SW480 (cell line): ENCODE data around the gene RPS27L.

Experiments
- DNase-seq: peaks from one replicate; pipeline ENCODE4 v3.0.0-alpha.2; 2016; ENCODE audit warnings: low spot score

The RPS27L gene

DNA sequence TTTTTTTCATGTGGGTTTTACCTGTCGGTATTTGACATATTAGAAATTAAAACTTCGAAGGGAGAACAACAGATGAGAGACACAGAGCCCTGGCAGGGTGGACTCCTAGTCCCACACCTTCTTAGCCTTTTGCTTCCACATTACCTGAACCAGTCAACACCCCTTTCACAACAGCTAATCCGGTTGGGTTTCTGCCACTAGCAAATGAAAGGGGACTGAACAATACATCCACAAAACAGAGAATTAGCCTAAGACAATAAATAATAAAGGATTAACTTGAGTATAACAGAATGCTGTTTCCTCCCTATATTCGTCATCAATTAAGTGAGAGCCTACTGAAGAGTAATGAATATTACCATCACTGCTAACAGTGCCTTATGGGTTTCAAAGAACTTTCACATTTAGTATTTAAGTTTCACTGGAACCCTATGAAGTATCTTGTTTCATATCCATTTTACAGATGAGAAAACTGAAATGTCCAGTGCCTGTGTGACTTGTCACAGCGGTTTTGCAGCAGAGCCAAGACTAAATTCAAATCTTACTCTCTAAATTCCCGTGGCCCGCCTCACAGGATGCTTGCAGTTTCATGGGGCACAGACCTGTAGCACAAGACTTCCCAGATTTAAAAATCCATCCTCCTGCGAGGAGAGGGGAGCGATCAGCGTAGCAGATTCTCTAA lies 31.1 kb upstream of the RPS27L start:
- DNase-seq, result no peak

DNA sequence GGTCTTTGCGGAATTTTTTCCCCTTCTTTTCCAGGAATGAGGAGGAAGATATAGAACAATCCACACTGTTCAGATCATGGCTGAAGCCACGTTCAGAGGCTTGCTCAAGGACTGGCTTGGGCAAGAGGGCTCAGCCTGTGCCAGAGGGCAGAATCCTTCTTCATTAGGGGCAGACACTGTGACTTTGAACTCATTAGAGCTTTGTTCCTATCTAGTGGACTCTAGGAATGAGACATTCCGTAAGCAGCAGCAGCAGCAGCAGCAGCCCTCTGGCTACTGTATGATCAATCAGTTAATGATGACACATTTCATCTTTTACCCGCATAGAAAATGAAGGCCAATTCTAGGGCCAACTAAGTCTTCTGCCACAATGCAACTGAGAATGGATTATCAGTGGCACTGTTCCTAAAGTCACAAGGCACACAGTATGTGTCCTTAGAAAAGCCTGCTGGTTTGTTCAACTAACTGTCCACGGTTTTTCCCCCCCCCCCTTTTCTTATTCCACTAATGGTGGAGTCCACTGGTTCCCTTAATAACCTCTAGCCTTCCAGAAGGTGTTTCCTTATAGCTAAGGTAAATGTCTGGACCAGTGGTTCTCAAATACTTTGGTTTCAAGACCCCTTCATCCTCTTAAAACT lies 30.4 kb upstream of the RPS27L start:
- no peak for DNase-seq

DNA sequence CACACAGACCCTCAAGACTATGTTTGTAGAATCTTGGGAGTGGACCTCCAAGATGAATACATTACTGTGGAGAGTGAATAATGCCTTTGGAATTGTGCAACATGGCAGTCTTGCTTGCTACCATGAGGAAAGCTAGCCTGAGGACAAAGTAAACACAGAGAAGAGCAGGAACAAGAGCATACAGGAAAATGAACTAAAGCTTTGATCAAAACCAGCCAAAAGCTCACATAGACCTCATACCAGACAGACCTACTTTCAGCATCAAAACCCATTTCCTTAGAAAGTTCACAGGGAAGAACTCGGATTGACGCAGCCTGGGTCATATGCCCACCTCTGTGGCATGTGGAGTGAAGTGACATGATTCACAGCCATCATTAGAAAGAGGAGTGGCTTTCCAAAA lies 28.8 kb upstream of the RPS27L start:
- DNase-seq, result no peak

DNA sequence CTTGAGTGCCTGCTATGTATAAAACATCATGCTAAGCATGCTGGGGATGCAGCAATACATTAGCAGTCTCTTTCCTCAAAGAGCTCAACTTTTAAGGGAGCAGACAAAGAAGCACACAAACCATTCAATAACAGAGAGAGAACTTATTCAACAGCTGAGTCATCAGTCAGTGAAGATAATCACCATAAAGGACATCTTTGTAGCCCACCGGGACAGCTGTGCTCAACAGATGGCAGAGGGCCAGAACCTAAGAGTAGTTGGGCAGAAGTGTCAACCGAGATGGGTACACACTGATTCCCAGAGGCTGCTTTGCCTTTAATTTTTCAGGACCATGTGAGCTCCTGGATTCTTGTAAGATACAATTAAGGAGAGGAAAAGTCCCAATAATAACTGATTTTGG lies 27.9 kb upstream of the RPS27L start:
- no peak for DNase-seq

DNA sequence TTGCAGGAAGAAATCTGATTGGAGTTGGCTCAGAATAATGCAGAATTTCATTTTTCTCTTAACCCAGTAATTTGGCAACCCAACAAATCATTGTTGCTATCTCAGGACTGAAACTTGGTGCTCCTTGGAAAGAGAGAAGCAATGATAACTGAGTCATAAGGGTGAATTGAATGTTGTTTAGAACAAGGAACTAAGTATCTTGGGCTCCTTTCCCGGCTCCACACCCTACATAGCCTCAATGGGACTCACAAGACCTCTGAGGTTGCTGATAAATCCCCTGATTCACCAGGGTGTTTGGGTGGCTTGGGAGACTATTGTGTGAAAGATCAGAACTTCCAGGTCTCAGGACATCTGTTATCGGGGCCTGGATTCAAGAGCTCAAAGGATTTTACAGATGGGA lies 24.4 kb upstream of the RPS27L start:
- no peak for DNase-seq

DNA sequence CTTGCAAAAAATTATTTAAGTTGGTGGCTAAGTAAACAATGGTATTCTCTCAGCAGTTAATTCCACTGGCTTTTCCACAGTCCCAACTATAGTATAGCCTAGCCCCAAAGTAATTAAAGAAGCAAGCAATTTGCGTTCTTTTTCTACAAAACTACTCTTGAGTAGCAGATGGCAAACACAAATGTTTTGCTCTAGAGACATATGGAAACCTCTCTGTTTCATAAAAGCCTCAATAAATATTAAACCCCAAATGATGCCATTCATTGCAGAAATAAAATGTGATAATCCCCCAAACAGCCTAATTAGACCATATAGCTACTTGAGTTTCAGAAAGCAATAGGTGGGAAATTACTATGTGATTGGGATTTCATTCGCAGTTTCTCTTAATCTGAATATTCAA lies 23.5 kb upstream of the RPS27L start:
- DNase-seq, result no peak

DNA sequence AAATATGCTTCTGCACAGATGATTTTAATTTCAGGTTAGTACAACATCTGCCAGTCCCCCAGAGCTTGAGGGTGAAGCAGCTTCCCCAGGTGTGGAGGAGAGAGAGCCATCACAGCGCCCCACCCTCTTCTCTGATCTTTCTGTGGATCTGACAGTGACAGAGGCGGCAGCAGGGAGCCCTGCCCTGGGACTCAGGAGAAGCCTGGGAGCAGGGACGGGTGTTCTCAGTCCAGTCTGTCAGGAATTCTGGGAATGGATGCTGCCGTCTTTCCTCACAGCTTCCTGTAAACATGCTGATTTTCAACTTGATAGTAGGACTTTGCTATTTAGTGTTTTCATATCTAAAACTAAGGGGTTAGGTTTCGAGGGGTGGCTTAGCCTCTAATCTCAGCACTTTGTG lies 20.8 kb upstream of the RPS27L start:
- peak; percentile 13 for DNase-seq

DNA sequence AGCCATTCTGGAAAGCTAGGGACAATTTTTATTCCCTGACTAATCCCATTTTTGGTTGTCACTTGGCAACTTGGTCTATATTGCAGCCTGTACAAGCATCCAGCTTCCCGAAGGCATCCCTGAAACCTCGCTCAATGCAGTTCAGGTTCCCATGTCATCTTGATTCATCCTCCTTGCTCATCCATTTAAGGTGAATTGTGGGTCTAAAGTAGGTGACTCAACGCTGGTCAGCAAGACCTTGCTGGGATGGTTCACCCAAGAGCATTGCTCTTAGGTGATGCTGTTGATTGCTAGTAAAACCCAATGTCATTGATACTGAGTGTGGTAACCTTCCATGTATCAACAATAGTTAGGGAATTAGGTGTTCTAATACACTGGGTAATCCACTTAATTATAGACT lies 19.0 kb upstream of the RPS27L start:
- DNase-seq, result no peak

DNA sequence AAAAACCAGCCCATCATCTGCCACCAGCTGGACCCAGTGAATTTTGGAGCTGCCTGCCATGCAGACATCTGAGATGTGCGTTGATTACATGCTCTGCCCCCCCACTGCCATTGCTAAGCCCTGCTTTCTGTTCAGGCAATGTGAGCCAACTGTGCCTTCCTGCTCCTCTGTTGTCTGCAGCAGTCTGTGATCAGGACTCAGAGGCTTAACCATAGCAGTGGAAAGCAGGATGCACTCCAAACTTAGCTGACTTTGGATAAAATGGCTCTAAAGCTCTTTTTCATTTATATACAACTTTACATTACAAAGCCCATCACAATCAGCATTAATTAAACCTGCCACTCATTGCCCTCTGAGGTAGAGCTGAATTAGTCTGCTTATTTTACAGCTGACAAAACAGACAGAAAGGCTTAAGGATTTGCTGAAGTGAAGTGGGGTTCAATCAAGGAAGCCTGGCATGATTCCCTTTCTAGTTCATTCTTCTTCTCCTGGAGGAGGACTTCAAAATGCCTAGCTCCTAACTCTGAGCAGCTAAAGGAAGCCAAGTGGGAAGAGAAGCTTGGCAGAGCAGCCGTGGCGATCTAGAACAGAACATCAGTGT lies 15.7 kb upstream of the RPS27L start:
- no peak for DNase-seq

DNA sequence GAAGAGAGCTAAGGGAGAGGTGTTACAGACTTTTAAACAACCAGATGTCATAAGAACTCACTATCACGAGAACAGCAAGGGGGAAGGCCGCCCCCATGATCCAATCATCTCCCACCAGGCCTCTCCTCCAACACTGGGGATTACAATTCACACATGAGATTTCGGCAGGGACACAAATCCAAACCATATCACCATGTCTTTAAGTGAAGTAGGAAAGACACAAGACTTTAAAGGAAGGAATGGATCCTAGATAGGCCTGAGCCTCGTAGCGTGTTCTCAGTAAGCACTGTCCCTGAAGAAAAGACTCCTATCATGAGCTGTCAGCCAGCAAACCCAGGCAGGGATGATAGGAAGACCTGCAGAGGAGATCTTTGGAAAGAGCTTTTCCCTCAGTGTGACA lies 15.1 kb upstream of the RPS27L start:
- DNase-seq, result no peak

DNA sequence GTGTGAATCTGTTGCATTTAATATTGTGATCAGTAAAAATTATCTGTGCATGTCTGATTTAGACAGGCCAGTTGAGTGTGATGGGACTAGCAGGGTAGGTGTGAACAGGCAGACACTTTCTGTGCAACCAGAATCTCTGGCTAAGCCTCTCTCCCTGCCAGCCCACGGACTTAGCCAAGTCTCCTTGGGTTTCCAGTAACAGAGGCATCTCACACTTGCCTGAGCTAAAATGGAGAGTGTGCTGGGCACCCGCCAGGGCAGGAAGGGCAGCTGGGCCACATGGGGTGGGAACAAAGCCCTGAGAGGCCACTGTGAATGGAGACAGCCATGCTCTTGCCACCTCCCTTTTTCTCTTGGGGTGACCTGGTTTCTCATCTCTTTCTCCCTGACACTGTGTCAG lies 12.5 kb upstream of the RPS27L start:
- no peak for DNase-seq

DNA sequence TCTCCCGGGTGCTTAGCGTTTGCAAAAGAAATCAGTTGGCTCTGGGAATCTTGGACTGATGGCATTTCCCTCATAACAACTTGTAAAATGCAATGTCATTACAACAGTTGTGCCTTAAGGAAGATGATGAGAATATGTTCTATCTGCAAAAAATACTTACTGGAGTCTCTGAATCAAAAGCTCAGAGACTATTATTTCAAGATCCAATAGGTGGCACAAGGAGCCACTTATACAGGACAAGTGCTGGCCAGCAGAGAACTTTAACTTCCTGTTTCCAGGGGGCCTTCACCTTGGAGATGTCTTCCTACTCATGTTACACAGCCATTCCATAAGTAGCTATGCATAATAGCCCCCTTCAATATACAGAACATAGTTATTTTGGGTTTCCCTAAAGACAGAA lies 8.9 kb upstream of the RPS27L start:
- DNase-seq, result no peak

DNA sequence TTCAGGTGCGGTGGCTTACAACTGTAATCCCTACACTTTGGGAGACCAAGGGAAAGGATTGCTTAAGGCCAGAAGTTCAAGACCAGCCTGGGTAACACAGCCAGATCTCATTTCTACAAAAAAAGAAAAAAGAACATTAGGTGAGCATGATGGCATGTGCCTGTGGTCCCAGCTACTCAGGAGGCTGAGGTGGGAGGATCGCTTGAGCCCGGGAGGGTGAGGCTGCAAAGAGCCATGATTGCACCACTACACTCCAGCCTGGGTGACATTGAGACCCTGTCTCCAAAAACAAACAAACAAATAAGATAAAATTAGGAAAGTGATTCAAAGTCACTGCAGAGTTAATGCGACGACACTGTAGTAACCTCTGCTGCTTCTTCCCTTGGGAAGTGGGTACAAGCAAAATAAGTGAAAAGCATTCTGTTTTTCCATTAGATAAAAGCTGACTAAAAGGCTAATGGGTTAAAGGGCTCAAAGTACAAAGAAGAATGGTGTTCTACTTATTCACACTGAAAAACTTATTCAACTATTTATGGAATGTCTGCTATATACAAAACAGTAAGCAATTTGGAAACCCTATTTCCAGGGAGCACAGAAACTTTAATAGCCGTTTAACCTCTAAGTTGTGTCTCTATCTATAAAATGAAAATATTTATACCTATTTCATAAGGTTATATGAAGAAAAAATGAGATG lies 8.0 kb upstream of the RPS27L start:
- no peak for DNase-seq

DNA sequence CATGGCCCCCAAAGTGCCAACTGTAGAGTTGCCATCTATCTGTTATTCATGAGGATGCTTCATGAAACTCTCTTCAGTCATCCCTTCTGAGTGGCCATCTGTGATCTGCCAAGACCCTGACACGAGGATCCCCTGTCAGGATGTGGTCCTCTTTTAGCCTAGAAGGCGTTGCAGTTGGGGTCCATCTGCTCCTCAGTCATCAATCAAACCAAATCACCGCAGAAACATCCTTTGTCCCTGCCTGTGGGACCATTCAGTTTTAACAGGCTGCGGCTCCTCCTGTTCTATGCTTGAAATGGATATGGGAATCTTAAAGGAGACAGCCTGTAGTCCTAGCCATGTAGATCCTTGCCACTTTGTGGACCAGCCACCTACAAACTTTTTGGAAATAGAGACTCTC lies 5.9 kb upstream of the RPS27L start:
- no peak for DNase-seq

DNA sequence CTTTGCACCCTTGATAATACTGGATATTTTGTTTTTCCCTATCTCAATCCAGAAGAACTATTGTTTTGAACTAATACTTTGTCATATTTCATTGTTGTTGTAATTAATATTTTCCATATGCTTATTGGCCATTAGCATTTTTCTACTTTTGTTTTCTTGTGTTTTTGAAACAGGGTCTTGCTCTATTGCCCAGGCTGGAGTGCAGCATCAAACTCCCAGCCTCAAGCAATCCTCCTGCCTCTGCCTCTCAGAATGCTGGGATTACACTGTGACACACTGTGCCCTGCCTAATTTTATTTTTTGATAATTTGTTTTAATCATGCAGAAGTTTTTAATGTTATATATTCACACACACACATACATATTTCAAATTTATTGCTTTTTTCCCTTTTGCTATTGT lies 3.4 kb upstream of the RPS27L start:
- DNase-seq, result no peak

DNA sequence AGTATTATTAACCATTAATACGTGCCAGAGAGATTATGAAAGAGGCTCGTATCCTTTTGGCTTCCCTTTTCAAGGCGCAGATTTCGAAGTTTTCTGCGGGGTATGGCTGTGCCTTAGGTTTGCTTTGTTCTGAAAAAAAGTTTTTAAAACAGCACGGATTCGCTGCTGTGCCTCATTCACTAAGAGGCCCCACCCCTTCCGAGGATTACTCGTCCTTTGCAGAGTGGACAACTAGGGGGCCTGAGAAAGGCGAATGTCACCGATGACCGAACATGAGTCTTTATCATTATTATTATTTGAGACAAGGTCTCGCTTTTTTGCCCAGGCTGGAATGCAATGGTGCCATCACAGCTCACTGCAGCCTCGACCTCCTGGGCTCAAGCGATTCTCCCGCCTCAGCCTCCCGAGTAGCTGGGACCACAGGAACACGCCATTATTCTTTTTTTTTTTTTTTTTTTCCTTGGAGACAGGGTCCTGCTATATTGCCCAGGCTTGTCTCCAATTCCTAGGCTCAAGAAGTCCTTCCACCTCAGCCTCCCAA lies 684 bp upstream of the RPS27L start:
- DNase-seq, result peak; percentile 48

DNA sequence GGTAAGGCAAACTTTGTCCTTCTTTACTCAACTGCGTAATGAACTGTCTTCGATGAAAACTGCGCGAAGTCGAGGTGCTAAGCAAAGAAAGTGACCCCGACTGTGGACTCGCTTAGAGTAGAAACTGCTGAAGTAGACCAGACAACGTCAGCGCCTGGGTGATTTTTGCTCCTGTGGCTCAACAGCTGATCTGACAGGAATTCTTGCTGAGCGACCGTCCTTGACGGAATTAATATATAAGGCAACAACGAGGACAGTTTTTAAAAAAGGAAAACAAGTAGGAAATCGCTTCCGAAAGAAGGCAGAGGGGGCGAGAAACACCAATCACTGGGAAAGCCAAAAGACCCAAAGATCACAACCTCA lies 541 bp downstream of the RPS27L start:
- peak; percentile 53 for DNase-seq

DNA sequence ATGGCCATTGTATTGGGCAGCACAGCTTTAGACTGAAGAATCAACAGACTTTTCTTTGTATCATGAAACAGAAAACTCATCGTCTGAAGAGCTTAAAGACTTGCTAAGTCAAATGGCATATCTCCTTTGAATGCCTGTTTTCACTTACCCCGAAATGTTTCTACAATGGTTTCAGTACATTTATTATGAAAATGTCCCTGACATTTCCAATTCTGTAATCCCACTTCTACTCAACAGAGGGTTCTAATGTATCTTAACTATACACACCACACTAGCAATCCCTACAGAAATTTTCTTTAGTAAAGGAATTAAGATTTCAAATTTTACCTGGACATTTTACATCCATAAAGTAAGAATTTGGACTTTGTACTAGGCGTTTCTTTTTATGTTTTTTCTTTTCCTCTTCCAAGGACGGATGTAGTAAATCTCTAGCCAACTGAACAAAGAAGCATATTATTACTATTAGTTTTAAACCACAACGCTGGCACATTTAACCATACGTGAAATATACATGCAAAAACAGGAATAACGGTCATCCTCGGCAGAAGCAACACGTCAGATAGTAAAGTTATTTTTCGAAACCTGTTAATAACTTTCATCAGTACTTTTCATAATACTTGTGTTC lies 1.1 kb downstream of the RPS27L start:
- peak; percentile 11 for DNase-seq

DNA sequence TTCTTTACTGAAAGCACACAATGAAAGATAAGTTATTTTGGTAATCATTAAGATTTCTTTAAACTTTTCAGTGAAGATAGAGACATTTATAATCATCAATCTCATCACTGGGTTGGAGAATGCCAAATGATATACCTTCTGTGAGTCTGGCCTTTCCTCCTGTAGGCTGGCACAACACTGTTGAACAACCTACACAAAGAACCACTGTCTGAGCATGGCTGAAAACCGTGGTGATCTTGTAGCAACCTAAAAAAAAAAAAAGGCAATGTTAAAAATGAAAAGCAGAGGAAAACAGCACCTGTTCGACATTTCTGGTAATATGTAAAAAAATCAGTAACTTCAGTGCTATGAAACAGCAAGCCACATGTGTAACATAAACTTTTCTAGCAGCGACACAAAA lies 1.8 kb downstream of the RPS27L start:
- no peak for DNase-seq

DNA sequence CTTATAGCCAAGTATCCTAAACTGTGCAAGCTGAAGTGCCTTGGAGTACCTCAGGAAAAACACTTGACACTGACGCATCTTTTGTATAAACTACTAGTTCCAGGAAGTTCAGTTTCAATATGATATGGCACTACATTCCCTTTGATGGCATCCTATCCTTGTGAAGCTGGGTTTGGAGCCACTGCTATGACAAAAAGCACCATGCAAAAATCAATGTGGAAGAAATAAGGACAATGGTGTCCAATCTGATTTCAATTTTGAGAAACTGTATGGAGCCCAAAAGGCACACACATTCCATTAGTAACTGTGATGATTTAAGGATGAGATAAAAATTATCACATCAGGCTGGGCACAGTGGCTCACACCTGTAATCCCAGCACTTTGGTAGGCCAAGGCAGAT lies 5.6 kb downstream of the RPS27L start:
- no peak for DNase-seq

DNA sequence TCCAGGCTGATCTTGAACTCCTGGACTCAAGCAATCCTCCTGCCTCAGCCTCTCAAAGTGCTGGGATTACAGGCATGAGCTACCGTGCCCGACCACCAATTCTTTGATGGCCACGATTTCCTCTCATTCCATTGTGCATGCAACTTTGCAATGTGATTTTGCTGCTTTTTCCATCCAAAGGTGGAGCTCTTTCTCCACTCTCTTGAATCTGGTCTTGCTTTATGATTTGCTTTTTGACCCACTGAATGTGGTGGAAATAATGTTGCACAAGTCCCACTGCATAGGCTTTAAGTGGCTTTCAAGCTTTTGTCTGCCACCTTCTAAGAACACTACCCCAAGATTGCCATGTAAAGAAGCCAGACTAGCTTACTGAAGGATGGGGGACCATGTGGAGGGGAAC lies 10.6 kb downstream of the RPS27L start:
- no peak for DNase-seq

DNA sequence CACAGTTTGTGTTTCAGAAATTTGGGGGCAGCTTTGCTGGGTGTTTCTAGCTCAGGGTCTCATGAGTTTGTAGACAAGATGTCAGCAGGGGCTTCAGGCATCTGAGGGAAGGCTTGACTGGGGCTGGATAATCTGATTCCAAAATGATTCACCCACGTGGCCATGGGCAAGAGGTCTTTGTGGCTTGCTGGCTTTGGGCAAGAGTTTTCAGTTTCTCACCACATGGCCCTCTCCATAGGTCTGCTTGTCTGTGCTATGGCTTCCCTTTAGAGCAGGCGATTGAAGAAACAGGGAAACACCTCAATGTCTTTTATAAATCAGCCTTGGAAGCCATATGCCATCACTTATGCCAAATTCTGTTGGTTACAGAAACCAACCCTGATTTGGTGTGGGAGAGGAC lies 11.9 kb downstream of the RPS27L start:
- DNase-seq, result no peak

DNA sequence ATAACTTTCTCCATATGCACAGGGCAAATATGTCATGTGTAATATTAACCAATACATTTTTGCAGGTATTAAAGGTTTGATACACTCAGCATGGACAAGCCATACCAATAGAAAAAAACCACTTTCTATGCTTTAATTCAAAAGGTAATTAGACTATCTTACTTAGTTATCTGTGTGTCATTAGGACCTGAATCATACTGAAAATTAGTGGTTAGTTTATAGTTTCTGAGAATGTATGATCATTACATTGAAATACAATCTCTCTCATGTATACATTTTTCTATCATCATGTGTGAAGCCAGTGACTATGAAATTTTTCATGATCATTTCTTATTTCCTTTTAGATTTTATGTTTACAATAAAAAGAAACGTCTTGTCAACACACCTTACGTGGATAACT lies 16.3 kb downstream of the RPS27L start:
- DNase-seq, result no peak
